NCI-H345 treated with DMSO at 0.1 percent for 48 hours (cell line): Measurements from ENCODE around the gene TMBIM4.
"Not testable (repeated sequence)": the region's sequence is repeated elsewhere in the genome, so short reads cannot be mapped to it uniquely, and the experiment has no call there.

Source experiments
- DNase-seq: peaks from one replicate; lab custom pipeline; 2025; ENCODE audit not compliant: unreplicated experiment; lab: John Stamatoyannopoulos, UW

Gene TMBIM4, protein sequence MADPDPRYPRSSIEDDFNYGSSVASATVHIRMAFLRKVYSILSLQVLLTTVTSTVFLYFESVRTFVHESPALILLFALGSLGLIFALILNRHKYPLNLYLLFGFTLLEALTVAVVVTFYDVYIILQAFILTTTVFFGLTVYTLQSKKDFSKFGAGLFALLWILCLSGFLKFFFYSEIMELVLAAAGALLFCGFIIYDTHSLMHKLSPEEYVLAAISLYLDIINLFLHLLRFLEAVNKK

DNA sequence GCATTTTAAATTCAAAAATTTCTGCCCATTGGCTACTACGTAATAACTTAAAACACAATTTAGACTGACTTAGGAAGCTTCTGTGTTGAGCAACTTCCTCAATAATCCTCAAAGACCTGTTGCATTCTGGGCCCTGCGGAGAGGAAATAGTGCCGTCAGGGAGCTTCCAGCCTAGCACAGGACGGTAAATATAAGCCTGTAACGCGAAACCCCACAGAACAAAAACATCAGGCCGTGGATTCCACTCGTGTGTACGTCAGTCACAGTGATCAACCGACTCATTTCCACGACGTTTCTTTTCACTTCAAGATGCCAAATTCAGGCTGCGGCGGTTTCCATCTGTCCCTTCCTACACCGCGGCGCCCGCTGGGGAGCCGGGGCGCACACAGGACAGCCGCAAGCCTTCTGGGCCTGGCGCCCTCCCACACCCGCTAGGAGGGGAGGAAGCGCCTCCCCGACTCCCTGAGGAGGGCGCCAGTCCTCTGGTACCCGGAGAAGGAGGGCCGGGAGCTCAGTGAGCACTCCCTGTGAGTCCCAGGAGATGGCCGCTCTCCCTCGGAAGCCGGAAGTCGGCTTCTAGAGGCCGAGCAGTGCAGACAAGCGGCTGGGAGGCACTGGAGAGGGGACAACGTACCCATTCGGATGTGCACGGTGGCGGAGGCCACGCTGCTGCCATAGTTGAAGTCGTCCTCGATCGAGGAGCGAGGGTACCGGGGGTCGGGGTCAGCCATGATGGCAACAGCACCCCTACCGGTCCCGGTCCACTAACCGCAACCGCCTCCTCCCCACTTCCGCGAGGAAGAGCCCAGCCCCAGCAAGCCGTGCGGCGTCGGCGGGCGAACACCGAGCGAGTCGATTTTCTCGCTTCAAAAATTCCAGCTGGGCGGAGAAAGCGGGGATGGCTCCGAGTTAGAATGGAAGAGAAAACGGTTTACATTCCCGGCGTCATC lies at the start of gene TMBIM4:
TMBIM4 (minus strand) TSS at position 776 of the 950 bp plus-strand sequence; CDS start at position 731, 45 bp downstream.
- peak; percentile 80 for DNase-seq

DNA sequence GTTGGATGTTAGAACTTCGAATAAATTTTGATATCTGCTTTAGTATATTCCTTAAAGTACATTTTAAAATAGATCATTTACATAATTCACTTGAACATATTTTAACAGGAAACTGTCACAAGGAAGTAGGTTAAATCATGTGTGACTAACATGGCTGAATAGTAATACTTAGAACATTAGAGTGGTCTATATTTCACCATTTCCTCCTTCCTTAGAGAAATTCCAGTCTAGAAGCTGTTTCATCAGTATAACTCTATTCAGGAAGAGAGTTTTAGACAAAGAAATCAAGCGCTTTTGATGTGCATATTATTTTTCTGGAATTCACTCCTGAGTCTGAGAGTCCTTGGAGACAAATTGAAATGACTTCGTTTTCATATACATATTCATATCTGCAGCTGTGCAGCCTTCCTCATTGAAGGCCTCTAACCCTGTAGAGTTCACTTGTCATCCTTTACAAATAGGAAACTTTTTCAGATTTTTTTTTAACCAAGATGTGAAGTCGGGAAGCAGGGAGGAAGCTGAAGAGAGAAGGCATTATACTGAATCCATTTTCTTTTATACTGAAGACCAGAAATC lies 47.6 kb upstream of the TMBIM4 start:
- no peak for DNase-seq

DNA sequence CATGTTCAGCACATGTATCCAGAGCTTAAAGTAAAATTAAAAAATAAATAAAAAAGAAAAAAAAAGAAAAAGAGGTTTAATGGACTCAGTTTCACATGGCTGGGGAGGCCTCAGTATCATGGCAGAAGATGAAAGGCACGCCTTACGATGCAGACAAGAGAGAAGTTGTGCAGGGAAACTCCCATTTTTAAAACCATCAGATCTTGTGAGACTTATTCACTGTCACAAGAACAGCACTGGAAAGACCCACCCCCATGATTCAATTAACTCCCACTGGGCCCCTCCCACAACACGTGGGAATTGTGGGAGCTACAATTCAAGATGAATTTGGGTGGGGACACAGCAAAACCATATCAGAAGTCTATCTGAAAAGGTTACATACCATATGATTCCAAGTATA lies 43.2 kb upstream of the TMBIM4 start:
- not testable (repeated sequence) for DNase-seq

DNA sequence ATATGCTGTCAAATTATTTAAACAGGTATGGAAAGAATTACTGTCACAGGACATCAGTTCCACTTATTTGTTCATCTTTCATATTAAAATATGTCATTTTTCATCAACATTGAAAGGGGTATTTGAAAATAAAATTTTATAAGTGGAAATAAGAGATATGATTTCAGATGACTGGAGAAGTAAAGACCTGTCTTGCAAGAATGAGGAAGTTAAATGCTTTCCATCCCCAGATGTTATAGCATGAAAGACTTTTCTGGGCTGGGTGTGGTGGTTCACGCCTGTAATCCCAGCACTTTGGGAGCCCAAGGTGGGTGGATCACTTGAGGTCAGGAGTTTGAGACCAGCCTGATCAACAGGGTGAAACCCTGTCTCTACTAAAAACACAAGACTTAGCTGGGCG lies 41.8 kb upstream of the TMBIM4 start:
- not testable (repeated sequence) for DNase-seq

DNA sequence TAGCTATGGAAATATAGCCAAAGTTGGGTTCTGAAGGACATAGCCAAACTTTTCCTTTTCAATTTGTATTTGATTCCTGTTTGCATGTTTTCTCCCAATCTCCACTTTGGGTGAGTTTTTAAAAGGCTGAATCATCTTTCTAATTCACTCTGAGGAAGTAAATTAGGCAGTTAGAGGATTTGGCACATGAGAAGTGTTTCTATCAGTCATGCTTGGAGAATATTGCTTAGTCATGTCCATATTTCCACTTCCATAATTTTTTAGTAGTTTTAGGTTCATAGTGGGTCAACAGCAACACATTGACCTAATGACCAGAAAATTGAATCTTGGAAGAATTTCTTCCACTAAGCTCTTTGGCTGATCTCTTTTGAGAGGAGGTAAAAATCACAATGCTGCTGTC lies 41.0 kb upstream of the TMBIM4 start:
- no peak for DNase-seq

DNA sequence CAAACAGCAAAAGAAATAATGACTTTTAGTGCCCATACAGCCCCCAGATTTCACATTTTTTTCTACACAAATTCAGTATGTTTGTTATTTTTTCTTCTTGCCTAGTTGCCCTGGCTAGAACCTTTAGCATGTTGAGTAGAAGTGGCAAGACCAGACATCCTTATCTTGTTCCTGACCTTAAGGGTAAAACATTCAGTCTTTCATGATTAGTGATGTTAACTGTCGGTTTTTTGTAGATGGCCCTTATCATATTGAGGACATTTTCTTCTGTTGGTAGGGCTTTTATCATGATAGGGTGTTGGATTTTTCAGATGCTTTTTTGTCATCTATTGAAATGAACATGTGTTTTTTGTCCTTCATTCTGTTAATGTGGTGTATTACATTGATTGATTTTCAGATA lies 36.3 kb upstream of the TMBIM4 start:
- DNase-seq, result no peak

DNA sequence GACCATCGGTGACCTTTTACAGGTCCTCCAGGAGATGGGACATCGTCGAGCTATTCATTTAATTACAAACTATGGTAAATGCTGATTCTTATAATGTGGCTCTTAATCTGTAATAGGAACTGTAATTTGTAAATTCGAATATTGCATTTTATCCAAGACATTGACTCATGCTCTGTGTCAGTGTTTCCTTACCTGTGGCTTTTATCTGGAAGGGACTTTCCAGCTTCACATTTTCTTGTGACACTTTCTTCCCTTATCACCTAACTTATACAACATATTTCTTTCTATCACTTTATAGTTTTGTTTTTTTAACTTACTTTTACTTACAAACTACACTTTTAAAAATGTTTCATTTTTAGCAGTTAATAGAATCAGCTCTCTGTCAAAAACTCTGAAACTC lies 34.0 kb upstream of the TMBIM4 start:
- no peak for DNase-seq

DNA sequence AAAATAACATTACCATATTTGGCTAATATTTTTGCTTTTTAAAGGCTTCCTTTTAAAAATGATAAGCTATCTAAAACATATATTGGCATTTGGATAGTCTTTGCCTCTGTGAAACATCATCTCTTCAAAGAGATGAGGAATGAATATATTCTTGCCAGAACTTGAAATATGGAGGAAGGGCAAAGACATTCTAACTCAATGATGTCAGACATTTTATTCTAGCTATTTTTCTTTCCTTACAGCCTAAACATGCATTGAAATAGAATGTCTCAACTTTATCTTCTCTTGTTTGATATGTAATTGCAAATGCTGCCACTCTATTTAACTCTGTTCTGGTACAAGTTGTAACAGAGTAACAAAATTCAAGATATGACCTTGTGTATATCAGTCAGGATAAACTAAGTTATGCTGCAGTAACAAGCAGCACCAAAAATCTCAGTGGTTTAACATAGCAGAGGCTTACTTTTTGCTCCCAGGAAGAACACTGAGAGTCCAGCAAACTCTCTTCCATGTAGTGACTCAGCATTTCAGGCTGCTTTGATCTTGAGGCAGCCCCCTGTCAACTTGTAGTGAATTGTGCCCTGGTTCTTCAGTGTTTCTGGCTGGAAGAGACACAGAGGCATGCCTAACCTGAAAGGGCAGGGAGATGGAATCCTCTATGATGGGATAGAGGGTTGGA lies 30.2 kb upstream of the TMBIM4 start:
- no peak for DNase-seq

DNA sequence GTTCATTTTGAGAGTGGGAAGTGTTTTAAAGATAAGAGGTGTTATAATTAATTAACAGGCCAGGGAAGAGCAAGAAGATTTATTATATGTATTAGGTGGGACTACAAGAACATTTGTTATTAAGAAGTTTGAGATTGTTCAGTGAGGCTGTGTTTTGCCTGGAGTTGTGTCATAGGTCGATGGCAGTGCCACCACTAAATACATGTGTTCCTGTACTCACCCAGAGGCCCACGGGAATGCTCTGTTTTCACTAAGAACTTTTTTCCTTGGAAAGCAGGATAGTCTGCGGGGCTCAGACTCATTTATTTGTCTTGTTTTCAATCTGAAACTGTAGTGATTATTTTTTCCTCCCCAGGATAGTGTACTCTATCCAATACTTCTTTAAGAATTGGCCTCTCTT lies 29.3 kb upstream of the TMBIM4 start:
- no peak for DNase-seq

DNA sequence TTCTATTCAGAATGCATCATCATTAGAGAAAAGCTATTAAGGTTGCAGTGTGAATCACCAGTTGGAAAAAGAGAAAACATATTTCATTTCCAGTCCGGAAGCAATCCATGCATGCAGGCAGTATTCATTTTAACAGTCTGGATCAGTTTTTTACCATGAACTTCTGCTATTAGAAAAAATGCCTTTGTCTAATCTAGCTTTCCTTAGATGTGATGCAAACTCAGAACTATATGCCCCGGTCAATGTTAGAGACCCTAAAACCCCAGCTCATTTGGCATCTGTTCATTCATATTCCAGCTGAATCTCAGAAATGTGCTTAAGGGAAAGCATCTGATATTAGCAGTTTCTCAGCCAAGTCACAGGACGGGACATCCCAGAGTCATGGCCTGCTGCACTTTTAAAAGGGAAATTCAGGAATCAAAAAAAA lies 27.7 kb upstream of the TMBIM4 start:
- no peak for DNase-seq

DNA sequence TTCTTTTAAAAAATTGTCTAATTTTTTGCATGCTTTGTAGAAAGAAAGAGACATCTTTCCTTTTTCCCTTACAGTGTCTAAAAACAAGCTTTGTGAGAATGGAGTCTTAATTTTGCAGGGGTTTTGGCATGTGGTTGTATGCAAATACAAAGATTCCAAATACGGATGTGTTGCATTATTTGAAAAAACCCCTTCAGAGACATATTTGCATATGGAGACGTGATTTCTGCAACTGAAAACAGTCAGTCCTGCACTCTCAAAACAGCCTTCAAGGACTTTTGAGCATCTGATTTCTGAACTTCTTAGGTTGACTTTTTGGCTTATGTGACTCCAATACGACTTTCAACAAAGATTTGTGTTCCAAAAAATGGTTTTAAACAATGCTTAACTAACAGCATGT lies 27.0 kb upstream of the TMBIM4 start:
- no peak for DNase-seq

DNA sequence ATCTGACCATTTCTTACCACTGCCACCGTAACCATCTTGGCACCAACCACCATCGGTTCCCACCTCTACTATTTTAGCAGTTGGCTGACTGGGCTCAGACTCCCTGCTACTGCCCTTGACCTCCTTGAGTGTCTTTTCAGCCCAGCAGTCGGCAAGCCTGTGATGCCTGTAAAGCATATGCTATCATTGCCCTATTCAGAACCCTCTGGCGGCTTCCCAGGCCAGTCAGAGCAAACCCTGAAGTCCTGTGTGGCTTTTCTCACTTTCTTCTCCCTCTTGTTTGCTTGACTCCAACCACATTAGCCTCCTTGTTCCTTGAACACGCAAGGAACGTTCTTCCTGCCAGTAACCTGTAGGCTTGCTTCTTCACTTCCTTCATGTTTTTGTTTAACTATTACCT lies 25.4 kb upstream of the TMBIM4 start:
- no peak for DNase-seq

DNA sequence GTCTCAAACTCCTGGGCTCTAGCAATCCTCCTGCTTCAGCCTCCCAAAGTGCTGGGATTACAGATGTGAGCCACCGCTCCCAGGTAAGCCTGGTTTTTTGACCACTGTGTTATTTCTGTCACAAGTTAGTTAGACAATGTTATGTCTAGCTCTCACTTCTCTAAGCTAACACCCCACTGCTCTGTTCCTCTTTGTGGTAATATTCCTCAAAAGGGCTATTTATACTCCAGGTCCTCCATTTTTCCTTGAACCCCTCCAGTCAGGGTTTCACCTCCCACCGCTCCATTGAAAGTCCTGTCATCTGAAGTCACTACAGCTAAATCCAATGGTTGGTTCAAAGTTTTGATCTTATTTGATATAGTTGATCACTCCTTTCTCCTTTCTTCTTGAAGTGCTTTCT lies 24.3 kb upstream of the TMBIM4 start:
- DNase-seq, result no peak

DNA sequence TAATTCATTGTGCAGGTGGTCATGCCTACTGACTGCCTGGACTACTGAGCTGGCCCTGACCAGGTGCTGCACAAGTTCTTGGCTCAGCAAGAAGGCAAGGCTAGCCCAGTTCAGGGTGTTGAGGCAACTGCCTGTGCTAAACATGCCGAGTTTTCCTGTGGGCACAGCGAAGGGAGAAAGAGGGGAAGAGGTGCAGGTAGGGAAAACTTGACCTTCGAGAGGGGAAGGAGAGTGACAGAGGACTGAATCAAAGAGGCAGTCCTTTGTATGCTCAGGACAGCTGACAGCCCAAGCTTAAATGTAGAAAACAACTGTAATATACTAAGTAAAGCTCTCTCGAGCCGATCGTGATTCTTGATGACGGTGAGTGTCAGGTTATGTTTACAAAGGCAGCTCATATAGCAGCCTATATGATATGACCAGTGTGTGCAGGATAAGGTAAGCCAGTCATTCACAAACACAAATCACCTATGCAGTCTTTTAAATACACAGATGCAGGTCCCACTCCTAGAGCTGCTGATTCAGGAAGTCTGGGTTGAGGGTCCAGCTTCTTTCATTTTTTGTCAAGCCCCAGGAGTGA lies 21.8 kb upstream of the TMBIM4 start:
- peak; percentile 40 for DNase-seq

DNA sequence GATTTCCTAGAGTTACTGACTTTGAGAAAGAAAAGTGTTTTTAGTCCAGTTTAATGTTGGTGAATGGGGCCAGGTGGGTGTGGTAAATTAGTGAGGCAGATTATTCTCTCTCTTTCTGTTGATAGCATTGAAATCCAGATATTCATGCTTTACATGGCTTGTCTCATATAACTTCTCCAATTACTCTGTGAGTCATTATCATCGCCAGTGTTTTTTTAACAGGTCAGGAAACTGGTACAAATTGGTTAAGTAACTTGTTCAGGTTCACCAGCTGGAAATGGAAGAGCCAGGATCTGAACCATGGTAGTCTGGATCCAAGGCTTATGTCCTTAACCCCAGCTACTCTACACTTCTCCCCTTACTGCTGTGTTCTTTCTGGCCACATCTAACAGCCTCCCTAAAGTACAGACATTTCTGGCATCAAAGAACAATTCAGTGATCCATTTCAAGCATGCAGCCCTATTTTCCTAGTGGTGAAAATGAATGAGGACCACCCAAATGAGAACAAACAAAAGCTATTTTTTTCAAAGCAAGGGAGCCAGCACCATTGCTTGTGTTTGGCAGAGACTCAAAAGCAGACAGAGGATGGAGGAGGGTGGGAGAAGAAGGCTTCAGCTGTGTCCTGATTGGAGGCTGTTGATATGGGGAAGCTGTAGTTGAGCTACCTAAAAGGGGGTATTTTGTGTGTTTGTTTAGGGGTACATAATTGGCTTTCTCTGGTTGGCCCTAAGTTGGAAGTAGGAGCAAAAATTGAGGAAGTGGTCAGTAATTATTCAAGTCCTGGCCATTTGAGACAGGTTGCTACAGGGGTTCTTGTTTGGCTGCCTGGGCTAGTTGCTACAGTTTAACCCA lies 20.9 kb upstream of the TMBIM4 start:
- no peak for DNase-seq

DNA sequence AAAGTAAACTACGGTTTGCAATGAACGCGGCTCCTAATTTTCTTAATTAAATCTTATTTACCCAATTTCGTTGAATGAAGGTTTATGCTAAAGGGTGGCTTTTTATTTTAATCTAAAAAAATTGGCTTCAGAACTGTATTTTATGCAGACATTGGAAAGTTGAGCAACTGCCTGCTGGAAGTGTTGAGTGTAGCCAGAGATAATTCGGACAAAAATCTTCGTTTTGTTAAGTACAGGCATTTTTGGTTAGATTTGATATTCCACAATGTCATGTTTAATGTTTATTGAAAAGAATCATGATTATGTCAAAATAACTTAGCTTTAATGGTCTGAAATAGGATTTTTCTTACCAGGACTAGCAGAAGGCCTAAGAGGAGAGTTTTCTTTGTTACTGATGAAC lies 20.1 kb upstream of the TMBIM4 start:
- DNase-seq, result no peak

DNA sequence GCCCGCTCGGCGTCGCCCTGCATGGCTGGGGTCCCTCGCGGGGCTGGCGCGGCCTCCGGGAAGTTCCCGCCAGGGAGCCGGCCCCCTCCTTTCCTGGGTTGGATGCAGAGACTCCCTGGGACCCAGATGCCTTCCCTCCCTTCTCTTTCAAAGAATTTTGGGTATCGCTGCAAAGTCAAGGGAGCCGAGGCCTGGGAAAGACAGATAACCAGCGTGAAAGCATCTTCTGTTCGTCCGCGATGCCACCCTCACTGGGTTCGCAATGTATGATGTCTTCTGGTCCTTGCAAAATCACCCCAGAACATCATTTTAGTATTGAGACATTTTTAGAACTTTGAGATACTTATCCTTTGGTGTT lies 19.7 kb upstream of the TMBIM4 start:
- no peak for DNase-seq

DNA sequence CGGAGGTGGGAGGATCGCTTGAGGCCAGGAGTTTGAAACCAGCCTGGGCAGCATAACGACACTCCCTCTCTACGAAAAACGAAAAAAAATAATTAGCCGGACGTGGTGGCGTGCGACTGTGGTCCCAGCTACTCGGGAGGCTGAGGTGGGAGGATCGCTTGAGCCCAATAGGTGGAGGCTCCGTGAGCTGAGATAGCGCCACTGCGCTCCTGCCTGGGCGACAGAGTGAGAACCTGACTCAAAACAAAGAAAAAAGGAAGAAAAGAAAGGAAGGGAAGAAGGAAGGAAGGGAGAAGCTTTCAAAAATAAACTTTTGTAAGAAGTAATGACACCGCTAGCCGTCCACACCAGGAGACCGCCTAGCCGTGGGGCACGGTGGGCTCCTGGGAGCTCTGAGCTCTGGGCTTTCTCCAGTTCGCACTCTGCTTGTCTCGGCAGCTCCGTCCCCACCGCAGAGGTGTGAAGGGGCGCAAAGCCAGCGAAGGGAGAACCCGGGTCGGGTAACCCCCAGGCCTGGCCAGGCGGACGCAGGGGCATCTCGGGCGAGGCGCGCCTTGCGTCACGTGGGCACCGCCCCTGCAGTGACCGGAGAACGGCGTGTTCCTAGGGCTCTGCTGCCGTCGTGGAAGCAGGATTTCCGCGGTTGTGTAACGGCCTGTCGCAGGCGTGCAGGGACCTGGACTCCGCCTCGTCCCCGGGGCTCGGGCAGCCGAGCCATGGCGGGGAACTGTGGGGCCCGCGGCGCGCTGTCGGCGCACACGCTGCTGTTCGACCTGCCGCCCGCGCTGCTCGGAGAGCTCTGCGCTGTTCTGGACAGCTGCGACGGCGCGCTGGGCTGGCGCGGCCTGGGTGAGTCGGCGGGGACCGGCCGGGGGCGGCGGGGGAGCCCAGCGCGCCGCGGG lies 19.0 kb upstream of the TMBIM4 start, which contains the start of gene IRAK3:
IRAK3 (plus strand) TSS at position 631 of the 902 bp plus-strand sequence; CDS start at position 717, 86 bp downstream.
- no peak for DNase-seq

DNA sequence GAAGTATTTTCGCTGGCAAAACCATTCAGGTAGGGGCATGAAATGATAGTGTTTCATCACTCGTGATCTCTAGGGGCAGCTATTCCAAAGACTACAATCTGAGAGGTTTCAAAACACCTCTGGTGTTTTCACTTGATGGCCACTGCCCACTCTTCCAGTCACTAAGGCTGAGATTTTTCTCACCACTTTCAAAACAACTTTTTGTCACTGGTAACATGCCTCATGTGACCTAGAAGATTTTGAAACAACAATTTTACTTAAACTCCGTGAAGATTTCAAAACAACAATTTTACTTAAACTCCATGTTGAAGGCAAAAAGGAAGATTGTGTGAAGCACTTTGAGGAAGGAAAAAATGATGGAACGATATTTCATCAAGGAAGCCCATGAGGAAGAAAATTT lies 18.0 kb upstream of the TMBIM4 start:
- no peak for DNase-seq
